VCaP (cell line): Measurements from ENCODE around the gene GLCE.
A peak's percentile ranks its signal among the peaks of the same experiment; 100 is the strongest.

Source experiments
- H3K27ac ChIP-seq: fragments of 450-650 bp; 2 replicates; pipeline ENCODE4 v1.5.1; 2017
- CTCF ChIP-seq: fragments of 450-650 bp; conservative IDR thresholded peaks from 2 replicates; pipeline ENCODE4 v1.5.1; 2017; ENCODE audit warnings: mild to moderate bottlenecking, moderate library complexity

GLCE gene

GRCh38 chr15:69303337-69304181 lies 143.1 kb downstream of the GLCE start:
- TF ChIP-seq CTCF: 0 out of 2 replicates have a peak, but pooled peaks have one; percentile 17
- no peak overlapping the region for H3K27ac ChIP-seq

- TF ChIP-seq CTCF: no peak
- no peak overlapping the region for H3K27ac ChIP-seq
These were observed 143.7 kb downstream of the GLCE start for GRCh38 chr15:69304182-69304545.

GRCh38 chr15:69305204-69305931 lies 144.9 kb downstream of the GLCE start:
- no peak overlapping the region for H3K27ac ChIP-seq
- TF ChIP-seq CTCF: no peak

DNA sequence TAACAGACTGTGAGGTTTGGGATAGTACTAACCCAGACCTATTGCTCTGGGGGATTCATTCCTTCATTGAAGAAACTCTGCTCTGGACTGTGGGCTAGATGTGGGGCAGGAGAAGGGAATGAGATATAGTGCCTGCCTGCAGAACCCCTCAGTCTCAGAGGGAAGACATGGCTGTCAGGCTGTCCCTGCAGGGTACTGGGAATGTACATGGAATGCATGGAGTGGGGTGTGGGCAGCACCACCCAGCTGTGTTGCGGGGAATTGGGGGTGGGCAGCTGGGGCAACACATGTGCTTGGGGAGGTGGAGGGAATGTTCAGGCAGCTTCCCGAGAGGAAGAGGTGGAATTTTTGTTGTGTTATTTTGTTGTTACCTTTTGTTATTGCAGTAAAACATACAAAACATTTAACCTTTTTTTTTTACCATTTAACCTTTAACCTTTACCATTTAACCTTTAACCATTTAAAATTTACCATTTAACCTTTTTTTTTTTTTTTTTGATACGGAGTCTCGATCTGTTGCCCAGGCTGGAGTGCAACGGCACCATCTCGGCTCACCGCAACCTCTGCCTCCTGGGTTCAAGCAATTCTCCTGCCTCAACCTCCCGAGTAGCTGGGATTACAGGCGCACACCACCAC lies 145.6 kb downstream of the GLCE start:
- no peak overlapping the region for H3K27ac ChIP-seq
- no peak for TF ChIP-seq CTCF

DNA sequence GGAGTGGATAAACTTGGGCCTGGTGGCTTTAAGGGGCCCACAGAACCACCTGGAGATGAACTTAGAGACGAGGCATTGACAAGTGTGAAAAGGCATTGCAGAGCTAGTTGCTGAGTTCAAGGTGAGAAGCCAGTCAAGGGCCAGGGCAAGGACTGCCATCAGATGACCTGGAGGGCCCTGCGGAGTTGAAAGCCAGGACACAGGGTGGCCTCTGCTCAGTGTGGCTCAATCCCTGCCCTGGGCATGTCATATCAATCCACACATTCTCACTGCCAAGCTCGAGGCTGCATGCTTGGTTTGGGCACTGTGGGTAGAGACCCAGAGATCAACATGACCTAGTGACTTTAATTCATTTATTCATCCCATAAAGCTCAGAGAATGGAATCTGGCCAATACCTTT lies 147.5 kb downstream of the GLCE start:
- TF ChIP-seq CTCF: no peak
- no peak overlapping the region for H3K27ac ChIP-seq

GRCh38 chr15:69308949-69309348 lies 148.5 kb downstream of the GLCE start:
- no peak overlapping the region for H3K27ac ChIP-seq
- no peak for TF ChIP-seq CTCF

DNA sequence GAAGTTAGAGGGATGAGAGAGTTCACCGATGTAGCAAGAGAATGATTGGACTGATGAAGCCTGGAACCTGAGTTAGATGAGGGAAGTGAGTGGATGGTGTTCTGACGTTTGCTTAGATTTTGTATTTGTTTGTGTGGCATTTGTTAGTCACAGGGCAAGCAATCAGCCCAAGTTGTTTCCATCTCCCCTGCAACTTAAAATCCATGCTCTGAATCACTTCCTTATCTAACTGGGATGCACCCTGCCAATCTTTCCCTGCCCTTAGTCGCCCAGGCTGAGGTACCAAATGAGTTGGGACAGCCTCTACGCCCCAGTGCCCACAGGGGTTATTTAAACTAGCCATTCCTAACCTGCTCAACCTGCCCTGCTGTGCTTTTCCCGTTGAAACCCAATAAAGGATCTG lies 150.9 kb downstream of the GLCE start:
- H3K27ac ChIP-seq: peak overlapping the region; percentile 36; the same call in 1 of the 2 replicates
- TF ChIP-seq CTCF: no peak
